ENCODE measurements around the gene TEAD1.

Gene TEAD1

DNA sequence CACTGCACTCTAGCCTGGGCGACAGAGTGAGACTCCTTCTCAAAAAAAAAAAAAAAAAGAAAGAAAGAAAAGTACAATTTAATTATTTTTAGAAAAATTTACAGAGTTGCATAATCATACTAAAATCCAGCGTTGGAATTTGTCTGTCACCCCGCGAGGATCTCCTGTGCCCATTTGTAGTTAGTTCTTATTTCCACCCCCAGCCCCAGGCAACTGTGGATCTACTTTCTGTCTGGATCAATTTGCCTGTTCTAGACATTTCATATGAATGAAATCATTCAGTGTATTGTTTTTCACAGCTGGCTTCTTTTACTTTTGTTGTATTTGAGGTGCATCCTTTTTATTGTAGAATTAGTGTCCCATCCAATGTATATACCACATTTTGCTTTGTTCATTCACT lies 232.3 kb downstream of the TEAD1 start:
- H3K4me3 ChIP-seq (ENCODE audit: low read length) = no peak overlapping the region
- H3K4me1 ChIP-seq (ENCODE audit: control insufficient read depth, insufficient read depth, low read length) = no peaks in the 10 kb centered on the region
- H3K36me3 ChIP-seq (ENCODE audit: control insufficient read depth, insufficient read depth, low read length) = no peaks in the 10 kb centered on the region
- no peak overlapping the region for H3K9ac ChIP-seq (ENCODE audit: low read length)
- H3K9me3 ChIP-seq (ENCODE audit: control insufficient read depth, low read length) = no peaks in the 10 kb centered on the region
- H3K27me3 ChIP-seq (ENCODE audit: control insufficient read depth, insufficient read depth, low read length) = no peaks in the 10 kb centered on the region

DNA sequence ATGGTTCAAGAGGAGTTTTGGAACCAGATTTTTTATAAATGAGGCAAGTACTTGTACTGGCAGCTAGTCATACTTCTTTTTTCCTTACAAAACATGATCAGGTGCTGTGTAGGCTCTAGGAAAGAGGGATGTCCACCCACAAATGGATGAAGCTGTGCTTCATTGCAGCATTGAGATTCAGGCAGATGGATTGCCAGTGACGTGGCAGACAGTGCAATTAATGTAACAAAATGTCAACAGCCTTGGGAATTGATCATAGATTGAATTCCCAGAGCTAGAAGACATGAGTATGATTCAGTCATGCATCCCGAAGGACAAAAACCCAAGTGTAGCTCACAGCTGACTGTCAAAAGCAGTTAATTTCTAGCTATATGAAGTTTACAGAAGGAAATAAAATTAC lies 235.7 kb downstream of the TEAD1 start:
- H3K4me3 ChIP-seq (ENCODE audit: low read length) = no peak overlapping the region
- H3K9ac ChIP-seq (ENCODE audit: low read length) = no peak overlapping the region
- no peaks in the 10 kb centered on the region for H3K36me3 ChIP-seq (ENCODE audit: control insufficient read depth, insufficient read depth, low read length)
- H3K9me3 ChIP-seq (ENCODE audit: control insufficient read depth, low read length) = no peaks in the 10 kb centered on the region
- no peaks in the 10 kb centered on the region for H3K27me3 ChIP-seq (ENCODE audit: control insufficient read depth, insufficient read depth, low read length)
- H3K4me1 ChIP-seq (ENCODE audit: control insufficient read depth, insufficient read depth, low read length) = no peaks in the 10 kb centered on the region

GRCh38 chr11:12914400-12914912 lies 240.2 kb downstream of the TEAD1 start:
- Histone ChIP-seq H3K9ac (ENCODE audit: low read length) (no peak overlapping the region), H3K9me3 (ENCODE audit: control insufficient read depth, low read length) (no peaks in the 10 kb centered on the region), H3K36me3 (ENCODE audit: control insufficient read depth, insufficient read depth, low read length) (no peaks in the 10 kb centered on the region), H3K27me3 (ENCODE audit: control insufficient read depth, insufficient read depth, low read length) (no peaks in the 10 kb centered on the region), H3K4me1 (ENCODE audit: control insufficient read depth, insufficient read depth, low read length) (no peaks in the 10 kb centered on the region), H3K4me3 (ENCODE audit: low read length) (no peak overlapping the region)

GRCh38 chr11:12915093-12915492 lies 240.9 kb downstream of the TEAD1 start:
- Histone ChIP-seq H3K4me3 (ENCODE audit: low read length) (no peak overlapping the region), H3K9ac (ENCODE audit: low read length) (no peak overlapping the region), H3K36me3 (ENCODE audit: control insufficient read depth, insufficient read depth, low read length) (no peaks in the 10 kb centered on the region), H3K9me3 (ENCODE audit: control insufficient read depth, low read length) (no peaks in the 10 kb centered on the region), H3K27me3 (ENCODE audit: control insufficient read depth, insufficient read depth, low read length) (no peaks in the 10 kb centered on the region), H3K4me1 (ENCODE audit: control insufficient read depth, insufficient read depth, low read length) (no peaks in the 10 kb centered on the region)

- Histone ChIP-seq H3K4me1 (ENCODE audit: control insufficient read depth, insufficient read depth, low read length) (no peaks in the 10 kb centered on the region), H3K4me3 (ENCODE audit: low read length) (no peak overlapping the region), H3K36me3 (ENCODE audit: control insufficient read depth, insufficient read depth, low read length) (no peaks in the 10 kb centered on the region), H3K9me3 (ENCODE audit: control insufficient read depth, low read length) (no peaks in the 10 kb centered on the region), H3K9ac (ENCODE audit: low read length) (no peak overlapping the region), H3K27me3 (ENCODE audit: control insufficient read depth, insufficient read depth, low read length) (no peaks in the 10 kb centered on the region)
These were observed 243.6 kb downstream of the TEAD1 start for GRCh38 chr11:12917822-12918221.

- no peaks in the 10 kb centered on the region for H3K4me1 ChIP-seq (ENCODE audit: control insufficient read depth, insufficient read depth, low read length)
- H3K9ac ChIP-seq (ENCODE audit: low read length) = no peak overlapping the region
- no peaks in the 10 kb centered on the region for H3K27me3 ChIP-seq (ENCODE audit: control insufficient read depth, insufficient read depth, low read length)
- H3K4me3 ChIP-seq (ENCODE audit: low read length) = no peak overlapping the region
- no peaks in the 10 kb centered on the region for H3K36me3 ChIP-seq (ENCODE audit: control insufficient read depth, insufficient read depth, low read length)
- no peaks in the 10 kb centered on the region for H3K9me3 ChIP-seq (ENCODE audit: control insufficient read depth, low read length)
These were observed 244.4 kb downstream of the TEAD1 start for GRCh38 chr11:12918667-12919066.

DNA sequence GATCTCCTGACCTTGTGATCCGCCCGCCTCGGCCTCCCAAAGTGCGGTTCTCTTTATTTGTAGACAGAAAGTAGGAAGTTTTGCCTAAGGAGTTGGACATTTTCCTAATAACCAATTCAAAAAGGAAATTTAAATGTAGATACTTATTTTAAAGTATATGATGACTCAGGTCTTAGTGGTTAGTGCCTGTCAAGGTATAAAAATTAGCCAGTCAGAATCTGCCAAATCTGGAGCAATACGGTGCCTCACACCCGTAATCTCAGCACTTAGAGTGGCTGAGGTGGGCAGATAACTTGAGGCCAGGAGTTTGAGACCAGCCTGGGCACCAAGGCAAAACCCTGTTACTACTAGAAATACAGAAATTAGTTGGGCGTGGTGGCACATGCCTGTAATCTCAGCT lies 248.2 kb downstream of the TEAD1 start:
- Histone ChIP-seq H3K9ac (ENCODE audit: low read length) (no peak overlapping the region), H3K9me3 (ENCODE audit: control insufficient read depth, low read length) (no peaks in the 10 kb centered on the region), H3K4me3 (ENCODE audit: low read length) (no peak overlapping the region), H3K27me3 (ENCODE audit: control insufficient read depth, insufficient read depth, low read length) (no peaks in the 10 kb centered on the region), H3K4me1 (ENCODE audit: control insufficient read depth, insufficient read depth, low read length) (no peaks in the 10 kb centered on the region), H3K36me3 (ENCODE audit: control insufficient read depth, insufficient read depth, low read length) (no peaks in the 10 kb centered on the region)

GRCh38 chr11:12922980-12923507 lies 248.8 kb downstream of the TEAD1 start:
- no peaks in the 10 kb centered on the region for H3K27me3 ChIP-seq (ENCODE audit: control insufficient read depth, insufficient read depth, low read length)
- H3K9me3 ChIP-seq (ENCODE audit: control insufficient read depth, low read length) = no peaks in the 10 kb centered on the region
- H3K4me1 ChIP-seq (ENCODE audit: control insufficient read depth, insufficient read depth, low read length) = no peaks in the 10 kb centered on the region
- no peaks in the 10 kb centered on the region for H3K36me3 ChIP-seq (ENCODE audit: control insufficient read depth, insufficient read depth, low read length)
- no peak overlapping the region for H3K9ac ChIP-seq (ENCODE audit: low read length)
- H3K4me3 ChIP-seq (ENCODE audit: low read length) = no peak overlapping the region

DNA sequence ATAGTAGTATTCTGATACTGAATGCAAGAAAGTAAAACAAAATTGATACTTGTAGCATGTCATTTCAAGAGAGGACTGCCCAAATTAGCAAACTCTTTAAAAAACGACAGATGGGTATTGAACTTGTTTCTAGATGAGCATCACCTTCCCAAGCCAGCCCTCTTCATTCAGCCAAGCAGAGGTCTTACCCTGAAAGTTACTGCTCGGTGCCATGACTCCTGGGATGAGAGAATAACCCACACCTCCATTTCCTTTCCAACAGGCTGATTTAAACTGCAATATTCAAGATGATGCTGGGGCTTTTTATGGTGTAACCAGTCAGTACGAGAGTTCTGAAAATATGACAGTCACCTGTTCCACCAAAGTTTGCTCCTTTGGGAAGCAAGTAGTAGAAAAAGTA lies 250.4 kb downstream of the TEAD1 start:
- H3K9me3 ChIP-seq (ENCODE audit: control insufficient read depth, low read length) = no peaks in the 10 kb centered on the region
- H3K9ac ChIP-seq (ENCODE audit: low read length) = no peak overlapping the region
- H3K4me3 ChIP-seq (ENCODE audit: low read length) = no peak overlapping the region
- H3K4me1 ChIP-seq (ENCODE audit: control insufficient read depth, insufficient read depth, low read length) = no peaks in the 10 kb centered on the region
- no peaks in the 10 kb centered on the region for H3K36me3 ChIP-seq (ENCODE audit: control insufficient read depth, insufficient read depth, low read length)
- H3K27me3 ChIP-seq (ENCODE audit: control insufficient read depth, insufficient read depth, low read length) = no peaks in the 10 kb centered on the region

DNA sequence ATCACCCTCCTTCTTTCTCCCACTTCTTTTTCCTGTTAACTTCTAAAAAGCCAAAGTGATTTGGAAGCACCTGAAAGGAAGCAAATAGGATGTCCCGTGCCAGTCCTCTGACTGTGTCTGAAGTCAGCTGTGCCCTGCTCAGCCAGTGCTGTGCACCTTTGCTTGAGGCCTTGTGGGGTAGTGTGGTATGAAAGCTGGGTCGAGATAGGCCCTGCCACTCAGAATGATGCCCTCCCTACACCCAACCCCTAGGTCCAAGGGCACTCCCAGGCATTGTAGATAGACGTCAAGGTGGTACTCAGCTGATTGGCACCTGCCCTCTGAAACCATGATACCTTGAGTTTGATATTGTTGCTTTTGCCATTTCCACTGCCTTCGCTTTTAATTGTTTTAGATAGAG lies 251.3 kb downstream of the TEAD1 start:
- no peaks in the 10 kb centered on the region for H3K4me1 ChIP-seq (ENCODE audit: control insufficient read depth, insufficient read depth, low read length)
- H3K4me3 ChIP-seq (ENCODE audit: low read length) = no peak overlapping the region
- H3K27me3 ChIP-seq (ENCODE audit: control insufficient read depth, insufficient read depth, low read length) = no peaks in the 10 kb centered on the region
- H3K9ac ChIP-seq (ENCODE audit: low read length) = no peak overlapping the region
- H3K9me3 ChIP-seq (ENCODE audit: control insufficient read depth, low read length) = no peaks in the 10 kb centered on the region
- H3K36me3 ChIP-seq (ENCODE audit: control insufficient read depth, insufficient read depth, low read length) = no peaks in the 10 kb centered on the region

- Histone ChIP-seq H3K36me3 (ENCODE audit: control insufficient read depth, insufficient read depth, low read length) (no peaks in the 10 kb centered on the region), H3K4me1 (ENCODE audit: control insufficient read depth, insufficient read depth, low read length) (no peaks in the 10 kb centered on the region), H3K4me3 (ENCODE audit: low read length) (no peak overlapping the region), H3K9me3 (ENCODE audit: control insufficient read depth, low read length) (no peaks in the 10 kb centered on the region), H3K9ac (ENCODE audit: low read length) (no peak overlapping the region), H3K27me3 (ENCODE audit: control insufficient read depth, insufficient read depth, low read length) (no peaks in the 10 kb centered on the region)
These were observed 253.0 kb downstream of the TEAD1 start for GRCh38 chr11:12927221-12927620.

GRCh38 chr11:12927886-12928285 lies 253.7 kb downstream of the TEAD1 start:
- Histone ChIP-seq H3K9me3 (ENCODE audit: control insufficient read depth, low read length) (no peaks in the 10 kb centered on the region), H3K4me3 (ENCODE audit: low read length) (no peak overlapping the region), H3K9ac (ENCODE audit: low read length) (no peak overlapping the region), H3K4me1 (ENCODE audit: control insufficient read depth, insufficient read depth, low read length) (no peaks in the 10 kb centered on the region), H3K27me3 (ENCODE audit: control insufficient read depth, insufficient read depth, low read length) (no peaks in the 10 kb centered on the region), H3K36me3 (ENCODE audit: control insufficient read depth, insufficient read depth, low read length) (no peaks in the 10 kb centered on the region)

- Histone ChIP-seq H3K36me3 (ENCODE audit: control insufficient read depth, insufficient read depth, low read length) (no peaks in the 10 kb centered on the region), H3K27me3 (ENCODE audit: control insufficient read depth, insufficient read depth, low read length) (no peaks in the 10 kb centered on the region), H3K9ac (ENCODE audit: low read length) (no peak overlapping the region), H3K9me3 (ENCODE audit: control insufficient read depth, low read length) (no peaks in the 10 kb centered on the region), H3K4me3 (ENCODE audit: low read length) (no peak overlapping the region), H3K4me1 (ENCODE audit: control insufficient read depth, insufficient read depth, low read length) (peaks cover 3% of the 10 kb centered on the region)
These were observed 256.6 kb downstream of the TEAD1 start for GRCh38 chr11:12930850-12931249.

Data from mucosa of stomach (tissue), 1 donor.